Ramos (cell line): Measurements from ENCODE around the gene TGFB1I1.
"Not testable (repeated sequence)": the region's sequence is repeated elsewhere in the genome, so short reads cannot be mapped to it uniquely, and the experiment has no call there.

ENCODE experiments used
- in situ Hi-C: fragments of 300-500 bp; cut with MboI; formaldehyde crosslinking; loops from one replicate; pipeline ENCODE4 v1.14.3; 2022; ENCODE audit warnings: low sequenced_read_pairs; ENCODE audit not compliant: unreplicated experiment

TGFB1I1 gene

GRCh38 chr16:31505483-31505882 lies 33.5 kb downstream of the TGFB1I1 start:
- in situ Hi-C loops: no loop called here

GRCh38 chr16:31507617-31507928 lies 35.6 kb downstream of the TGFB1I1 start:
- in situ Hi-C loops: no loop called here

DNA sequence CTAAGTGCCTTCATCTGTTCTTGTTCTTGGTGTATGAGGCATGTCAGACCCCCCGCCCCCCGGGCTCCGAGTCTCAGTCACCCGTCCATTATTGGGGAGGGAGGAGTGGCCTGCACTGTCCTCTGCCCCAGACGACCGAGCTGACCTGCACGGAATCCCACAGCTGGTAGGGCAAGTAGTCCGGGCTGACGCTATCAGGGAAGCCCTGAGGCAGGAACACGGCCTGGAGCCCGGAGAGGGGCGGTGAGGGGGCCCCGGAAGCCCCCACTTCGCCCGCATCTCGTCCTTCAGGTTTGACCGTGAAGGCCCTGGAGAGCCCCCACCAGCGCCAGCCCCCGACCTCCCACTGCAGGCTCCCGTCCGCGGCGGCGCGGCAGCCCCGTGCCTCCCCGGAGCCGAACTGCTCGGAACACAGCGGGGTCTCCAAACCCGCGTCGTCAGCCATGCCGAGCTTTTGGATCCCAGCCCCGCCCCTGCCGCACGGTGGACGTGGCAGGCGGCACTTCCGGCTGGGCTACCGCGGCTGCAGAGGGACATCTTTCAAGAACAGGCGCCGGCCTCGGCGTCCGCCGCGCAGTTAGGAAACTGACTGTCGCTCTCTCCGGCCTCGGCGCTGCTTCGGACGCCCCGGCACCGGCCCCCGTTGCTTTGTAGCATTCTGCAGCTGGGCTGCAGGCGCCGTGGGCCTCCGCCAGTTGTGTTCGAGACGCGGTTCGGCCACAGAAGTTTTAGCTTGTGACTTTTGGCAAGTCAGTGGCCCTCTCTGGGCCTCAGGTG lies 36.2 kb downstream of the TGFB1I1 start, which contains the start of gene RUSF1:
Gene RUSF1, minus strand, starts transcription at position 463 of the 777 bp plus-strand sequence. Its CDS starts 18 bp downstream, at position 445.
- in situ Hi-C loops: no loop called here

DNA sequence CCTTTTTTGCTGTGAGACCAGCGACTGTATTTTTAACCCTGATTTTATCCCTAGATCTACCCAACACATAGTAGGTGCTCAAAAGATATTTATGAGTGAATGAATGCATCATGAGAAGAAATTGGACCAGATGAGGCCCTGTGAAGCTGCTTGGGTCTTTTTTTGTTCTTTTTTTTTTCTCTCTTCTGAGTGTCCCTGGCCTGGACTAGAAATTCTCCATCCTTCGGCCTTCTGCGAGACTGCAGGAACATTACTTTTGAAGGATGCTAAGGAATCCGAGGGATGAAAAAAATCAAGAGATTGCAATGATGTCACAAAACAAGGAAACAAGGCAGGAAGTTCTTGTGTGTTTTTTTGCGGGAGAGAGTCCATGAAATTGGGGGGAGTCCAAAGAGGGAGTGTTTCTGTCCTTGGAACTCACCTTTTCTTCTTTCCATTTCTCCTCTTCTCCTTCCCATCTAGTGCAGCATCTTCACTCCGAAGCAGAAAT lies 36.8 kb downstream of the TGFB1I1 start:
- in situ Hi-C loops: no loop called here

DNA sequence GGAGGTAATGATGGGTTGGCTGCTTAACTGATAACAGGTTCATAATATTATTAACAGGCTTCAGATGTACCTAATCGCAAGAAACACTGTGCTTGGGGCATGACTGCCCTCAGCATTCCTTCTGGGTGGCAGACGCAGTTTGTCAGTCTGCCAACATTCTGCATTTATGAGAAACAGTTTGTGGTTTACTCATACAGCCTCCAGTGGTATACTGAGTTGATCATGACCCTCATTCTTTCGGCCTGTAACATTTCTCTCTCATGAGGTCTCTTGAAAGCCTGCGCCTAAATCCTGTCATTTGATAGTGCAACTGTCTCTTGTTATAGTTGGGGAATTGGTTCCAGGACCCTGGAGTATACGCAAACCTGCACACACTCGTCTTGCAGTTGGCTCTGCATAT lies 41.2 kb downstream of the TGFB1I1 start:
- in situ Hi-C loops: no loop called here

- in situ Hi-C loops: no loop called here
These were observed 41.9 kb downstream of the TGFB1I1 start for GRCh38 chr16:31513884-31514283.

GRCh38 chr16:31517800-31518402 lies 45.9 kb downstream of the TGFB1I1 start:
- in situ Hi-C loops: no loop called here

DNA sequence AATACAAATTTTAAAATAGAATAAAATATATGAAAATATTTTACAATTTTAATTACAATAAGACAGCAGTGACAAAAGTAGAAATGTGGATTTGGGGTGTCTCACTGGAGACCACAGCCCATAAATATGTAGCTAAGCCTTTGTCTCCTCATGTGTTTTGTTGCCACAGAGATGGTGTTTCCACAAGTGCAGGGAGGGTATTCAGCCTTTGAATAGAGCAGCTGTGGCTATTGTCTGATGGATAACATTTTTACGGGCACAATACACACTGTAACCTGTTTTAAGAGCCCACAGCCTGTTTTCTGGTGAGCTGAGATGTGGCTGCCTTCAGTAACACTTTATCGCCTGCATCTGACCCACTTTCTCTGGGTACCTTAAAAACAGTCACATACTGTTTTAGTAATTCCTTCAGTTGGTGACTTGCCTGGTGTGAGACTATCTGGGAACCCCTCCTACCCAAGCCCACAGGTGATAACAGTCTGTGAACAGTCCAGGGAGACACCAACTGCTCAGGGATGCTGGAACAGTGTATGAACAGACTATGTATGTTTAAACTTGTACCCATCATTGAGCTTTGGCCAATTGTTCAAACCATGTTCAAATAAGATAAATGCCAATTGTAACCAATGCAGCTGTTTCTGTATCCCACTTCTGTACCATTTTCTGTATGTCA lies 47.9 kb downstream of the TGFB1I1 start:
- in situ Hi-C loops: no loop called here

DNA sequence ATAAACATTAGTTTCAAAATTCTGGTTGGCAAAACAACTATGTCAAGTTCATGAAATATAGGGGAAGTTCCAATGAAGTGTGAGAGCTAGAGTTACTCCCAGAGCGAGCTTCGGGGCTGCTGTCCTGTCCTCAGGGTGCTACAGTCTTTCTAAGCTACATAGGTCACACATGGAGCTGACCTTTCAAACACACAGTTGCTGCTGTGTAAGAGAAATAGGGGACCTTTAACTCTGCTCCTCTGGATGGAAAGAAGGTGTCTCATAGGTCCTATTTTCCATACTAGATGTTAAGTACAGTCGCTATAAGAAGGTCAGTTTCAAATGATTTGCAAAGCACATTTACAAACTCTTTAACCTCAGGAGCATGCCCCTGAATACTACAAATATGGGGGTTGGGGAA lies 49.4 kb downstream of the TGFB1I1 start:
- in situ Hi-C loops: no loop called here

DNA sequence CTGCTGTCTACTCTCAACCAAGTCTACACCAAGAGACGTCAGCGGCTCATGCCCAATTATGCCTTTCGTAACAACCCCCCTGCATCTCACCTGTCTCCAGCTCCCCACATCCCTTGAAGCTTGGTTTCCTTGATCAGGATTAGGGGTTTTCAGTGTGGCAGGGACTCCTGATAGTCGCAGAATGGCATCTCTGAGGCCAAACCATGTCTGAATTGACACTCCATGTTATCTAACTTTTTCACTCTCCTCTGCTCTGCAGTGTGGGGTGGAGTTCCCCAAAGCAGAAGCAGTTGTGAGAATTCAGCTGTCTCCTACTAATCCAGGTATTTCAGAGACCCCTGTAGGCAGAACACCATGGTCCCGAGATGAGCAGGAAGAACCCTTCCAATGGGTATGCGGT lies 50.1 kb downstream of the TGFB1I1 start:
- in situ Hi-C loops: no loop called here

DNA sequence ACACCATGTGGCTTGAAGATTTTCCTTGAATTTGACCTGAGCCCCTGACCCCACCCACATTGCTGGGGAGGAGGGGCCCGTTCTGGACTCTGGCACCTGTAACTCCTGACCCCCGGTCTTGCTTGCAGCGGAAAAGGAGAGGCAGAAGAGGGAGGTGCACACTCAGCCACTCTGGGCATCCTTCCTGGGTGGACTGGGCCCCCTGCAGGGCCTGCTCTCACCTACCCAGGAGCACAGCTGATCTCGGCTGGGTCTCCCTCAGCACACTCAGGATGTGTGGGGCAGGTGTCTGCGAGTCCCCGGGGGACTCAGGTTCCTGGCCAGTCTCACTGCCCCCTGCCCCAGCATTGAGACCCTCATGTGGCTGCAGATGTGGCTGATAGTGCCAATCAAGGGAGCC lies 51.8 kb downstream of the TGFB1I1 start:
- in situ Hi-C loops: not testable (repeated sequence)

DNA sequence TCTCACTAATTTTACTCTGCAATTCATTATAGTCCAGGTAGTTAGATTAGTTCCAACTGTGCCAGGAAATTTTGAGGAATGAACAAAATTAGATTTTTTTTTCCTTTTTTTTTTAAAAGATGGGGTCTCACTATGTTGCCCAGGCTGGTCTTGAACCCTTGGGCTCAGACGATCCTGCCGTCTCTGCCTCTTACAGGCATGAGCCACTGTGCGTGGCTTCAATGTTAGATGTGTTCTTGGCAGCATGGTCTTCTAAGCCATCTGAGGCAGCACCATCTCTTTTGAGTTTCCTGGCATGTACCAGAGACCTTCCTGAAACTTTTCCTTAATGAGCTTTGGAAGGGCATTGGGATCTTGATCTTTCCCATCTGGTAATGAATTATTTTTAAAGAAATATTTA lies 53.2 kb downstream of the TGFB1I1 start:
- in situ Hi-C loops: no loop called here
